ENCODE measurements around the gene CD82.

CD82 gene

DNA sequence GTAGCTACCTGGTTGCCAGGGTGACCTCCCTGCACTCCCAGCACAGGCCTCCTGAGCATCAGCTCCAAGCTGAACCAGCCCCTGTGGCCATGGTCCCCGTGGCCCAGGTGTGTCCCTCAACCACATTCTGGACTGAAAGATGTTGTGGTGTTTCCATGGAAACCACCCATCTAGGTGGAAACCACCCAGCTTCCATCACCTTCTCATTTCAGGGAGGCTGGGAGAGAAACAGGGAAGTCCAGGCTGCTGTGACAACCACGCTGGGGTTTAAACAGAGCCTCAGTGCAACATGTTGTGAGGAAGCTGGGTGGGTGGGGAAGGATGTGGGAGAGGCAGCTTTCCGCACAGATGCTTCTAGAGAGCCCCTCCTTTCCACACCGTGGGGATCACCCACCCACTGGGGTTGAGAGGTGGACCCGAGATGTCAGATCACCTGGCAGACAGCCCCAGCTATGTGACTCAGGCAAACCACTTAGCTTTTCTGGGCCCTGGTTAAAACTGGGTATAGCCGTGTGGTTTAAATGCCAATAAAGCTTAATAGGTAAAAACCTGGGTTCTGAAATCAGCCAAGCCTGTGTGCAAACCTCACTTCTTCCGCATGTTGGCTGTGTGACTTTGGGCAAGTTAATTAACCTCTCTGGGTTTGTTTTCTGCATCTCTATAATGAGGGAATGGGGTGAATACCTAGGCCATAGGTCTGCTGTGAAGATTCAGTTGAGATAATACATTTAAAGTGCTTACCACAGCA is 46.4 kb downstream of the CD82 start:
- H3K27me3 ChIP-seq (ENCODE audit: control insufficient read depth, insufficient read depth, low read length): no peaks in the 10 kb centered on the region
- H3K36me3 ChIP-seq (ENCODE audit: control insufficient read depth, insufficient read depth, low read length): peaks cover 5% of the 10 kb centered on the region
- peaks cover 11% of the 10 kb centered on the region for H3K4me1 ChIP-seq (ENCODE audit: control insufficient read depth, insufficient read depth, low read length)
- H3K4me3 ChIP-seq (ENCODE audit: low read length): no peak overlapping the region
- no peak overlapping the region for H3K27ac ChIP-seq (ENCODE audit: low read depth, low read length)
- H3K9ac ChIP-seq (ENCODE audit: low read length): no peak overlapping the region

DNA sequence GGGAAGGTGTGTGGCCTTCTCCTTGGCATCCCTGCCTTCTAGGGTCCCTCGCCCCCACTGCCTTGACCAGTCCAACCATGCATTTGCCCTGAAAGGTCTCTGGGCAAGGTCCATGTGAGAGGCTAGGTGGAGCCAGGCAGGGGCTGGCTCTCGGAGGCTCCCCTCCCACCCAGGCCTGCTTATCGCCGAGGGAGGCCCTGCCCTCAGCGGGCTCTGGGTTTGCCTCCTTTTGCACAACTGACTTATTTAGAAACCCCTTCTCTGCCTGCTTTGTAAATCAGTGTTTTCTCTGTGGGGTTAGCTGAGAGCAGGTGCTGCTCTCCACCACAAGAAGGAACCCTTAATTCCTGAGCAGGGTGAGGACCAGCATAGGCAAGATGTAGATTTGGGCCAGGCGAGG is 47.7 kb downstream of the CD82 start:
- peaks cover 8% of the 10 kb centered on the region for H3K36me3 ChIP-seq (ENCODE audit: control insufficient read depth, insufficient read depth, low read length)
- no peak overlapping the region for H3K9ac ChIP-seq (ENCODE audit: low read length)
- H3K4me3 ChIP-seq (ENCODE audit: low read length): no peak overlapping the region
- no peak overlapping the region for H3K27ac ChIP-seq (ENCODE audit: low read depth, low read length)
- peaks cover 10% of the 10 kb centered on the region for H3K4me1 ChIP-seq (ENCODE audit: control insufficient read depth, insufficient read depth, low read length)
- H3K27me3 ChIP-seq (ENCODE audit: control insufficient read depth, insufficient read depth, low read length): no peaks in the 10 kb centered on the region

DNA sequence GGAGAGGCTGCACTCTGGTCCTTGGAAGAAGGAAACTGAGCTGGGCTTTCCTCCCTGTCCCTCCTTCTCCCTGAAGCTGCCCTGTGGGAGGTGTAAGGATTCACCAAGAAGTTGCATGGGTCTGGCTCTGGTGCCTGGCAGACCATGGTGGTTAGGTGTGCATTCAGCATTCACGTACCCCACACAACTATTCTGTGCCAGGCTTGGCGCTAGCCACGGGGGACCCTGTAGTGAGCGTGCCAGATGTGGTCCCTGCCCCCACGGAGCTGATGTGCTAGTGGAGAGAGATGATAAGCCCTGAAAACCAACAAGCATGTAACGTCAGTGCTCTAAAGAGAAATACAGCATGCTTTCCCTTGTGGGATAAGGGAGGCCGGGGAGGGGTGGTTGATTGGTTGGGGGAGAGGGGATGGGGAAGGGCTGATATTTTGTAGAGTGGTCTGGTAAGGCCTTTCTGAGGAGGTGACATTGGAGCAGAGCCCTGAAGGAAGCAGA is 48.9 kb downstream of the CD82 start:
- no peaks in the 10 kb centered on the region for H3K27me3 ChIP-seq (ENCODE audit: control insufficient read depth, insufficient read depth, low read length)
- H3K4me1 ChIP-seq (ENCODE audit: control insufficient read depth, insufficient read depth, low read length): no peaks in the 10 kb centered on the region
- H3K36me3 ChIP-seq (ENCODE audit: control insufficient read depth, insufficient read depth, low read length): peaks cover 8% of the 10 kb centered on the region
- no peak overlapping the region for H3K4me3 ChIP-seq (ENCODE audit: low read length)
- H3K27ac ChIP-seq (ENCODE audit: low read depth, low read length): no peak overlapping the region
- H3K9ac ChIP-seq (ENCODE audit: low read length): no peak overlapping the region

DNA sequence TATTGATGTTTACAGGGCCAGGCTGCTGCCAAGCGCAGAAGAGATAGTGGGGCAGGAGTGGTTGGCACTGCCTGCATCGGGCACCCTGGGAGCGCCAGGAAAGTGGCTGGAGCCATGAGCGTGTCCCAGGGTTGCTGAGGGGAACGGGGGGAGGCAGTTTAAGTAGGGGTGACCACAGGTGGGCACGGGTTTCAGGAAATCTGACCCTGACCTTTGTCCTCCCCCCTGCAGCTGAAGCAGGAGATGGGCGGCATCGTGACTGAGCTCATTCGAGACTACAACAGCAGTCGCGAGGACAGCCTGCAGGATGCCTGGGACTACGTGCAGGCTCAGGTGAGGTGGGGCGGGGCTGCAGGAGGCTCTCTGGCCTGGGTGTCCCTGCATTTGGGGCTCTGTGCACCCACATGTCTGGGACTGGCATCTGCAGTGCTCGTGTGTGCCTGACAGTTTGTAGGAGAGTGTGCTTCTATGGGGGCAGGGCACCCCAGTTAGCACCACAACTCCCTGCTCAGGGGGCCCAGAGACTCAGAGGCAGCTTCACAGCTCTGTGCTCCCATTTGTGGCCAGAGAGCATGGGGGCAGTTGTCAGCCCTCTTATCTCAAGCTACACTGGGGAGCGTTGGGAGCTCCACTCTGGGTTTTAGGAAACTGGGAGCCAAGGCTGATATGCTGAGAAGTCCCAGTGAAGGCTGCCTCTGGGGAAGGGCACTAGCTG is 49.7 kb downstream of the CD82 start:
- H3K9ac ChIP-seq (ENCODE audit: low read length): no peak overlapping the region
- peaks cover 8% of the 10 kb centered on the region for H3K36me3 ChIP-seq (ENCODE audit: control insufficient read depth, insufficient read depth, low read length)
- H3K4me1 ChIP-seq (ENCODE audit: control insufficient read depth, insufficient read depth, low read length): no peaks in the 10 kb centered on the region
- no peak overlapping the region for H3K4me3 ChIP-seq (ENCODE audit: low read length)
- no peaks in the 10 kb centered on the region for H3K27me3 ChIP-seq (ENCODE audit: control insufficient read depth, insufficient read depth, low read length)
- H3K27ac ChIP-seq (ENCODE audit: low read depth, low read length): no peak overlapping the region

DNA sequence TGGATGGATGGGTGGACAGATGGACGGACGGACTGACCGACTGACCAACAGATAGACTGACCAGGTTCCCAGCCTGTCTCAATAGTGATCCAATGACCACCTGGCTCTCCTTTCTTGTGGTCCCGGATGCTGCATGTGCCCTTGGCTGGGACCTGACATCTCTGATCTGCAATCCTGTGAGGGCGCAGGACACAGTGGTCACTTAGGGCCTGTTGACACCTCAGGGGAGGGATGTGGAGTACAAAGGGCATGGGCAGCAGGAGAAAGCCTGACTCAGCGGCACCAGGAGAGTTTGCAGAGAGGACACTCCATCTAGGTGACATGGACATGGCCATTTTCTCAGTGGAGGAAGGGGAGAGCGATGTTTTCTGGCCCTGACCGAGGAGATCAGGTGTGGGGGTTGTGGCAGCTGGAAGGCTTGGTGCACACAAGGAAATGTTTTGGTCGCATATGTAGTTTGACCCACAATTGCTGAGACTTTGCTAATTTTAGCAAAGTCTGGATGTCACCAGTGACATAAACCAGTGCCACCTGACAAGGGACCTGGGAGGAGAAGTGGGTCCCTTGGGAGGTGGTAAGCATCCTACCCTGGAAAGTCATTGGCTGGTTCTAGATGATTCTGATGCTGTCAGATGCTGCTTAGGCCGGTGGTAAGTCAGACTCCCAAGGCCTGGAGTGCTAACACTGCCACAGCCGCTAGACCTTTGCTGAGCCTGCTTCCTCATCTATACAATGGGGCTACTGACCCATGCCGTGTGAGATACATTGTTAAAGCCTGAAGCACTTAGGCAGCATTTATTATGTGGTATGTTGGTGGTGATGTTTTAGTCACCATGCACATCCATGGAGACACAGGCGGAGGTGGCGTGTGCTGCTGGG is 50.7 kb downstream of the CD82 start:
- Histone ChIP-seq H3K36me3 (ENCODE audit: control insufficient read depth, insufficient read depth, low read length) (peaks cover 8% of the 10 kb centered on the region), H3K4me3 (ENCODE audit: low read length) (no peak overlapping the region), H3K9ac (ENCODE audit: low read length) (no peak overlapping the region), H3K27me3 (ENCODE audit: control insufficient read depth, insufficient read depth, low read length) (no peaks in the 10 kb centered on the region), H3K4me1 (ENCODE audit: control insufficient read depth, insufficient read depth, low read length) (no peaks in the 10 kb centered on the region), H3K27ac (ENCODE audit: low read depth, low read length) (no peak overlapping the region)

DNA sequence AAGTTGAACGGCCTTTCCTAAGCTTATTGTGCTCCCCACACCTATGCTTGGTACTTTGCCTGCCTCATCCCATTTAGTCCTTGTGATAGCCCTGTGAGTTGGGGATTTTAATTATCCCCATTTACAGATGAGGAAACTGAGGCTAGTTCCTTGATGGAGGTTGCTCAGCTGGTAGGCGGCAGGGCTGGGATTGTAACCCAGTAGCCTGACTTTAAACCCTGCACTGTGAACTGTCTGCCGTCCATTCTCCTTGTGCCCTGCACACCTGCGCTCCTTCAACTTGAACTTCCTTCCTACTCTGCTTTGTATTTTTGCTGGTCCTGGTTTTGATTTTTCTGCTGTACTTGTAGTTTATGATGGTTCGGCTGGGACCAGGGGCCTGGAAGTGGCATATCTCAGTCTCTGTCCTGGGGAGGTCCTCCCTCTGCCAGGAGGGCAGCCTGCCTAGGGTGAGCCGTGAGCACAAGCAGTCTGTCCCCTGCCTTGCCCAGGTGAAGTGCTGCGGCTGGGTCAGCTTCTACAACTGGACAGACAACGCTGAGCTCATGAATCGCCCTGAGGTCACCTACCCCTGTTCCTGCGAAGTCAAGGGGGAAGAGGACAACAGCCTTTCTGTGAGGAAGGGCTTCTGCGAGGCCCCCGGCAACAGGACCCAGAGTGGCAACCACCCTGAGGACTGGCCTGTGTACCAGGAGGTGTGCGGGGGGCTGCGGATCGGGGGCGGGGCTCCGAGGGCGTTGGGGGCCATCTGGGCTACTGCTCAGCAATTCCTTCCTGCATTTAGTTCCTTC is 52.4 kb downstream of the CD82 start:
- no peaks in the 10 kb centered on the region for H3K27me3 ChIP-seq (ENCODE audit: control insufficient read depth, insufficient read depth, low read length)
- H3K36me3 ChIP-seq (ENCODE audit: control insufficient read depth, insufficient read depth, low read length): peaks cover 8% of the 10 kb centered on the region
- no peak overlapping the region for H3K4me3 ChIP-seq (ENCODE audit: low read length)
- peaks cover 3% of the 10 kb centered on the region for H3K4me1 ChIP-seq (ENCODE audit: control insufficient read depth, insufficient read depth, low read length)
- H3K27ac ChIP-seq (ENCODE audit: low read depth, low read length): no peak overlapping the region
- no peak overlapping the region for H3K9ac ChIP-seq (ENCODE audit: low read length)

DNA sequence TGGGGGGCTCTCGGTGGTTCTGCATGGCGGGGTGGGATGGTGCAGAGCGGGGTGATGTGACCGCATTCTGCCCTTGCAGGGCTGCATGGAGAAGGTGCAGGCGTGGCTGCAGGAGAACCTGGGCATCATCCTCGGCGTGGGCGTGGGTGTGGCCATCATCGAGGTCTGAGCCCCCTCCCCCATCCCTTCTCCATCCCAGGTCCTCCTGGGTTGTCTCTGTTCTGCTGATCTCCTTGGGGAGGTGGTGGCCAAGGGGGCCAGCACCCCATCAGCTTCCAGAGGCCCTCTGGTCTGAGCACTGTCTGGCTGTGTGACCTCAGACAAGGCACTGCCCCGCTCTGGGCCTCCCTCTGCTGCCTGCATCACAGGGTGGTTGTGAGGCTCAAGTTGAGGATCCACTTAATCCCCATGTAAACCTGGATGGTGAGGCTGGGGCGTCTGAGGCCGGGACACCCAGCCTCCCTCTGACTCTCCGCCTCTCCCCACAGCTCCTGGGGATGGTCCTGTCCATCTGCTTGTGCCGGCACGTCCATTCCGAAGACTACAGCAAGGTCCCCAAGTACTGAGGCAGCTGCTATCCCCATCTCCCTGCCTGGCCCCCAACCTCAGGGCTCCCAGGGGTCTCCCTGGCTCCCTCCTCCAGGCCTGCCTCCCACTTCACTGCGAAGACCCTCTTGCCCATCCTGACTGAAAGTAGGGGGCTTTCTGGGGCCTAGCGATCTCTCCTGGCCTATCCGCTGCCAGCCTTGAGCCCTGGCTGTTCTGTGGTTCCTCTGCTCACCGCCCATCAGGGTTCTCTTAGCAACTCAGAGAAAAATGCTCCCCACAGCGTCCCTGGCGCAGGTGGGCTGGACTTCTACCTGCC is 53.3 kb downstream of the CD82 start:
- Histone ChIP-seq H3K36me3 (ENCODE audit: control insufficient read depth, insufficient read depth, low read length) (peaks cover 8% of the 10 kb centered on the region), H3K27ac (ENCODE audit: low read depth, low read length) (no peak overlapping the region)

DNA sequence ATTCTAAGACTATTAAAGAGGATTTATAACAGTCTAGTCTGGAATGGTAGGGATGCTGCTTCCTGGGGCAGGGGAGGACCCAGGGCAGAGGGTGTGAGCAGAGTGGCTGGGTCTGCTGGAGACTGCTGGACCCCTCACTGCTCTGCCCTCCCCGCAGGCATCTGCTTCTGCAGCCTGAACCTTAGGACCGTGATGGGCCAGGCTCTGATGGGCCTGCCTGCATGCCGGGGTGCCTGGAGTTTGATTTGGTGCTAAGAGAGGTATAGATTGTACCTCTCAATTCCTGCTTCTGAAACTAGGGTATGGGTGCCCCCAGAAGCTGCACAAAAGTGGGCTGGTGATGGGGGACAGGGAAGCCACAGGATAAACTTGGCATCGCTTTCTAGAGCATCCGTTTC is 54.9 kb downstream of the CD82 start:
- Histone ChIP-seq H3K27me3 (ENCODE audit: control insufficient read depth, insufficient read depth, low read length) (no peaks in the 10 kb centered on the region), H3K9ac (ENCODE audit: low read length) (no peak overlapping the region), H3K36me3 (ENCODE audit: control insufficient read depth, insufficient read depth, low read length) (peaks cover 8% of the 10 kb centered on the region), H3K4me1 (ENCODE audit: control insufficient read depth, insufficient read depth, low read length) (peaks cover 3% of the 10 kb centered on the region), H3K27ac (ENCODE audit: low read depth, low read length) (no peak overlapping the region), H3K4me3 (ENCODE audit: low read length) (no peak overlapping the region)

More for the DNA sequence above, 53.3 kb downstream of the CD82 start:
- H3K4me3 ChIP-seq (ENCODE audit: low read length): no peak overlapping the region
- no peak overlapping the region for H3K9ac ChIP-seq (ENCODE audit: low read length)
- no peaks in the 10 kb centered on the region for H3K27me3 ChIP-seq (ENCODE audit: control insufficient read depth, insufficient read depth, low read length)
- H3K4me1 ChIP-seq (ENCODE audit: control insufficient read depth, insufficient read depth, low read length): peaks cover 3% of the 10 kb centered on the region

DNA sequence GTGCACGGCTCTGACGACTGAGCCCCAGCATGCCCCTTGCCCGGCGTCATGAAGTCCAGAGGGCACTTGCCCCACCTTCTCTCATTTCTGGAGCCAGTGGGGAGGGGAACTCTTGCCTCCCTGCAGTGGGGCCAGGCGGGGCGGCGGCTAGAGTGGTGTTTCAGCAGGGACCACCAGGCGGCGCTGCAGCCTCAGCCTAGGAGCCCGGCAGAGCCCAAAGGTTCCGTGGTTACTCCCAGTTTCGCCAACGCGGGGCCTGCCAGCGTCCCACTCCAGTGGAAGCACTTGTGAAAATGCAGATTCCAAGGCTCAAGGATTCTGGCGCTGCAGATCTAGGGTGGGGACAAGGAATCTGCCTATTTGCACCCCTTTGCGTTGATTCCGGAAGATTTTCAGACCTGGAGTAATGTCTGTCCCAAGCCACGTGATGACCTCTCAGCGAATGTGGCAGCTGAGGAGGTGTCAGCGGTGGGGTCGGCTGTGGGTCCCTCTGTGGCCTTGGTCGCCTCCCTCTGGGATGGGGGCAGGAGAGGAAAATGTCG is 55.7 kb downstream of the CD82 start:
- peaks cover 3% of the 10 kb centered on the region for H3K36me3 ChIP-seq (ENCODE audit: control insufficient read depth, insufficient read depth, low read length)
- peak overlapping the region; percentile 38 for H3K4me3 ChIP-seq (ENCODE audit: low read length)
- H3K27ac ChIP-seq (ENCODE audit: low read depth, low read length): no peak overlapping the region
- no peak overlapping the region for H3K9ac ChIP-seq (ENCODE audit: low read length)
- H3K27me3 ChIP-seq (ENCODE audit: control insufficient read depth, insufficient read depth, low read length): no peaks in the 10 kb centered on the region
- H3K4me1 ChIP-seq (ENCODE audit: control insufficient read depth, insufficient read depth, low read length): peaks cover 6% of the 10 kb centered on the region

DNA sequence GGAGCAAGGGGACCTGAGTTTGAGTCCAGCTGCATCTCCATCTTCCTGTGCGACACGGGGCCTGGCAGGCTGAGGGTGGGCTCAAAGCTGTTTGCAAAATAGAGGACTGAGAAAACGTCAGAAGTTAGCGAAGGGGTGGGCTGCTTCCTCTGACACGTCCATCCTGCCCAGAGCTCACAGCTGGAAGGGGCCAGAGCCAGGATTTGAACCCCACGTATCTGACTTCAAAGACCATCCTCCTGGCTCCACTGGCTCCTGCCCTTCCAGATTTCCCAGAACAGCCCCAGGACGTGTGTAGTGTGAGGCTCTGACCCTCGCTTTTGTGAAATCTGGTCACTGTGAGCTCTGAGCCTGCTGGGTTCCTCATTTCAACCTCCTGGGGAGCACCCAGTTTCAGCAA is 56.3 kb downstream of the CD82 start:
- Histone ChIP-seq H3K27me3 (ENCODE audit: control insufficient read depth, insufficient read depth, low read length) (no peaks in the 10 kb centered on the region), H3K27ac (ENCODE audit: low read depth, low read length) (no peak overlapping the region), H3K36me3 (ENCODE audit: control insufficient read depth, insufficient read depth, low read length) (peaks cover 3% of the 10 kb centered on the region), H3K4me1 (ENCODE audit: control insufficient read depth, insufficient read depth, low read length) (peaks cover 6% of the 10 kb centered on the region), H3K4me3 (ENCODE audit: low read length) (no peak overlapping the region), H3K9ac (ENCODE audit: low read length) (no peak overlapping the region)

DNA sequence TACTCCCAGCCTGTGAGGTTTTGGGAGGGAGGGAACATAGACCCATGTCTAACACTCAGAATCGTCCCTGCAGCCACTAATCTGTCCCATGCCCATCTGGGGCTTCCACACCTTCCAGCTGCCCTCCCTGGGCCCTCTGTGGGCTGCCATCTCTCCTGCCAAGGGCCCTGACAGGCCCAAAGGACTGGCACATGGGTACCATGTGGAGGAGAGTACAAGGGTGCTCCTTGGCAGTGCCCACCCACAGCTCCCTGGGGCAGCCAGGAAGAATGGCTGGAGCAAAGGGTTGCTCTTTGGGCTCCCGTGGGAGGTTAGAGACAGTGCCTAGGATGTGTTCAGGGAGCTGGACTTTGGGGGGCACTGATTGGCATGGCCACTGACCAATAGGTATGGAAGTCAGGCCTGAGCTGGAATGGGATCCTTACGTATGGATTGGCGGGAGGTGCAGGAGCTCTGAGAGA is 56.8 kb downstream of the CD82 start:
- Histone ChIP-seq H3K27me3 (ENCODE audit: control insufficient read depth, insufficient read depth, low read length) (no peaks in the 10 kb centered on the region), H3K4me3 (ENCODE audit: low read length) (no peak overlapping the region), H3K9ac (ENCODE audit: low read length) (no peak overlapping the region), H3K27ac (ENCODE audit: low read depth, low read length) (no peak overlapping the region), H3K36me3 (ENCODE audit: control insufficient read depth, insufficient read depth, low read length) (peaks cover 3% of the 10 kb centered on the region), H3K4me1 (ENCODE audit: control insufficient read depth, insufficient read depth, low read length) (peaks cover 7% of the 10 kb centered on the region)
